Measurements from ENCODE around the gene ZFYVE28.

GRCh38 chr4:2303121-2303685 lies 115.2 kb downstream of the ZFYVE28 start:
- TF ChIP-seq POLR2A (IDR thresholded peaks at IDR 0.05) (no peak), CTCF (IDR thresholded peaks at IDR 0.05) (no peak)

Data from vagina (tissue), 2 donors.